ENCODE measurements around the gene ORC2.

The ORC2 gene

GRCh38 chr2:200860092-200860795, 103.2 kb downstream of the ORC2 start:
- no peak for DNase-seq
